H1 (cell line): Measurements from ENCODE around the gene CAVIN4. TPM values are rescaled to one million over a fixed set of nuclear protein-coding genes. Genes with fewer than 3 reads are reported as not detected.

Experiments used
- CTCF ChIA-PET: fragments of 300-600 bp; sonication (Branson Sonifier 250); formaldehyde crosslinking; loops from one replicate; lab custom pipeline; 2021; ENCODE audit not compliant: partially characterized antibody; lab: Charles Lee
- POLR2A ChIA-PET: fragments of 300-600 bp; sonication (Branson Sonifier 250); formaldehyde crosslinking; loops from one replicate; lab custom pipeline; 2021; ENCODE audit warnings: inconsistent platforms; ENCODE audit not compliant: partially characterized antibody; lab: Charles Lee
- DNase-seq, 2 experiments: peaks; one replicate each; pipeline versions ENCODE4 v3.0.0 to v3.0.0-alpha.2; 2010 to 2022; ENCODE audit warnings: low spot score in 2 of 2, low read depth in 1 of 2, mixed read lengths in 1 of 2
- FAIRE-seq: peaks from 2 replicates; lab custom pipeline; 2011; peaks lifted over from hg19 to GRCh38; lab: Jason Lieb, UNC
- H2AFZ ChIP-seq: 2 replicates; pipeline ENCODE4 v1.8.1; 2012; ENCODE audit warnings: low read length, inconsistent platforms
- H2AK5ac ChIP-seq: 2 replicates; pipeline ENCODE4 v1.6.1; 2013; ENCODE audit warnings: low read depth, low read length
- H2BK120ac ChIP-seq: replicated peaks from 2 replicates; pipeline ENCODE3; 2013; ENCODE audit warnings: low read depth, low read length, inconsistent platforms
- H2BK12ac ChIP-seq: 2 replicates; pipeline ENCODE4 v1.6.1; 2013; ENCODE audit warnings: low read depth, low read length
- H2BK15ac ChIP-seq: 2 replicates; pipeline ENCODE4 v1.6.1; 2013; ENCODE audit warnings: low read length
- H2BK20ac ChIP-seq: 2 replicates; pipeline ENCODE4 v1.6.1; 2013; ENCODE audit warnings: low read length
- H2BK5ac ChIP-seq: 2 replicates; pipeline ENCODE4 v1.6.1; 2013; ENCODE audit warnings: low read depth, low read length
- H3K14ac ChIP-seq: 2 replicates; pipeline ENCODE4 v1.6.1; 2013; ENCODE audit warnings: inconsistent platforms; ENCODE audit not compliant: insufficient read length
- H3K18ac ChIP-seq: 2 replicates; pipeline ENCODE4 v1.6.1; 2013; ENCODE audit warnings: low read length; ENCODE audit errors: extremely low read depth
- H3K23ac ChIP-seq: 2 replicates; pipeline ENCODE4 v1.6.1; 2013; ENCODE audit warnings: inconsistent platforms; ENCODE audit not compliant: insufficient read length
- H3K23me2 ChIP-seq: 2 replicates; pipeline ENCODE4 v1.6.1; 2013; ENCODE audit warnings: low read depth, low read length
- H3K27ac ChIP-seq: 2 replicates; pipeline ENCODE4 v1.6.1; 2011; ENCODE audit warnings: low read depth, low read length, inconsistent platforms
- H3K27me3 ChIP-seq, 4 experiments: replicated peaks in 1 of 4; 1 replicate in 1 of 4; 2 replicates in 3 of 4; pipeline versions ENCODE4 v1.6.1 to v1.8.1; 2011 to 2013; ENCODE audit warnings: low read length in 3 of 4, mild to moderate bottlenecking in 3 of 4, inconsistent platforms in 2 of 4, mixed read lengths in 2 of 4, moderate library complexity in 1 of 4; ENCODE audit not compliant: control insufficient read depth in 3 of 4, insufficient read depth in 3 of 4; ENCODE audit errors: extremely low read depth in 1 of 4
- H3K36me3 ChIP-seq, 4 experiments: 2 replicates each; pipeline versions ENCODE4 v1.6.1 to v1.8.1; 2011 to 2013; ENCODE audit warnings: mild to moderate bottlenecking in 4 of 4, low read length in 3 of 4, moderate library complexity in 2 of 4, control low read depth in 1 of 4, inconsistent platforms in 1 of 4; ENCODE audit not compliant: insufficient read depth in 4 of 4, control insufficient read depth in 2 of 4
- H3K4ac ChIP-seq: replicated peaks from 2 replicates; pipeline ENCODE3; 2013; ENCODE audit warnings: low read length, low read depth, mixed read lengths, inconsistent platforms; ENCODE audit not compliant: insufficient read length
- H3K4me1 ChIP-seq, 4 experiments: replicated peaks in 1 of 4; 1 replicate in 1 of 4; 2 replicates in 3 of 4; pipeline versions ENCODE4 v1.6.1 to v1.8.1; 2011 to 2013; ENCODE audit warnings: low read length in 3 of 4, inconsistent platforms in 2 of 4, mixed read lengths in 1 of 4; ENCODE audit not compliant: insufficient read depth in 4 of 4, control insufficient read depth in 3 of 4
- H3K4me2 ChIP-seq, 2 experiments: 2 replicates each; pipeline versions ENCODE4 v1.6.1 to v1.8.1; 2011 to 2013; ENCODE audit warnings: low read depth in 2 of 2, low read length in 2 of 2, control low read depth in 1 of 2, inconsistent platforms in 1 of 2, mild to moderate bottlenecking in 1 of 2; ENCODE audit not compliant: insufficient read depth in 1 of 2
- H3K4me3 ChIP-seq, 4 experiments: fragments of 200-600, 300-600 bp in 1 of 4; sonication (generic), shearing (Covaris generic), sonication (Bioruptor Twin) in 1 of 4; 2 replicates each; pipeline versions ENCODE4 v1.5.1 to v1.8.1; 2011 to 2016; ENCODE audit warnings: low read length in 4 of 4, low read depth in 3 of 4, control low read depth in 2 of 4, inconsistent platforms in 2 of 4, mild to moderate bottlenecking in 2 of 4, mixed read lengths in 1 of 4, moderate library complexity in 1 of 4; ENCODE audit not compliant: insufficient read depth in 2 of 4; ENCODE audit errors: extremely low read depth in 1 of 4
- H3K56ac ChIP-seq: replicated peaks from 2 replicates; pipeline ENCODE3; 2013; ENCODE audit warnings: low read depth, mild to moderate bottlenecking, mixed read lengths, low read length, inconsistent platforms; ENCODE audit not compliant: insufficient read length
- H3K79me1 ChIP-seq: 2 replicates; pipeline ENCODE4 v1.6.1; 2013; ENCODE audit warnings: low read depth, low read length, control low read depth
- H3K79me2 ChIP-seq, 2 experiments: 2 replicates each; pipeline versions ENCODE4 v1.6.1 to v1.8.1; 2012 to 2013; ENCODE audit warnings: low read length in 2 of 2, mild to moderate bottlenecking in 2 of 2, inconsistent platforms in 1 of 2; ENCODE audit not compliant: insufficient read depth in 2 of 2, control insufficient read depth in 1 of 2
- H3K9ac ChIP-seq, 4 experiments: replicated peaks in 1 of 4; 1 replicate in 1 of 4; 2 replicates in 3 of 4; pipeline versions ENCODE4 v1.6.1 to v1.8.1; 2011 to 2013; ENCODE audit warnings: low read depth in 3 of 4, low read length in 3 of 4, control low read depth in 2 of 4, mild to moderate bottlenecking in 2 of 4, moderate library complexity in 2 of 4, inconsistent platforms in 1 of 4; ENCODE audit errors: extremely low read depth in 1 of 4
- H3K9me3 ChIP-seq, 2 experiments: 2 replicates each; pipeline versions ENCODE4 v1.6.1 to v1.8.1; 2012 to 2013; ENCODE audit warnings: mild to moderate bottlenecking in 2 of 2, moderate library complexity in 2 of 2, control low read depth in 1 of 2, inconsistent platforms in 1 of 2, low read depth in 1 of 2, low read length in 1 of 2, mixed read lengths in 1 of 2; ENCODE audit not compliant: insufficient read depth in 2 of 2
- H4K20me1 ChIP-seq, 2 experiments: replicated peaks in 1 of 2; 2 replicates each; pipeline versions ENCODE3 to v1.8.1; 2011 to 2013; ENCODE audit warnings: inconsistent platforms in 2 of 2, low read length in 2 of 2, mild to moderate bottlenecking in 1 of 2; ENCODE audit not compliant: insufficient read depth in 2 of 2, control insufficient read depth in 1 of 2
- H4K5ac ChIP-seq: 2 replicates; pipeline ENCODE4 v1.6.1; 2013; ENCODE audit warnings: low read length, low read depth, mixed read lengths, inconsistent platforms; ENCODE audit not compliant: insufficient read length
- H4K8ac ChIP-seq: 2 replicates; pipeline ENCODE4 v1.8.0; 2013; ENCODE audit warnings: mild to moderate bottlenecking, moderate library complexity, low read length, inconsistent platforms; ENCODE audit not compliant: insufficient read depth; ENCODE audit errors: extremely low read depth
- H4K91ac ChIP-seq: replicated peaks from 2 replicates; pipeline ENCODE3; 2013; ENCODE audit warnings: low read length, mixed read lengths, inconsistent platforms; ENCODE audit not compliant: insufficient read length
- BACH1 ChIP-seq: IDR thresholded peaks from 2 replicates; pipeline ENCODE4 v1.6.1; 2012; ENCODE audit warnings: low read length, improper control_type of control experiment
- FOSL1 ChIP-seq: IDR thresholded peaks from 2 replicates; pipeline ENCODE4 v1.6.1; 2011; ENCODE audit warnings: mild to moderate bottlenecking, low read depth, low read length, moderate library complexity; ENCODE audit not compliant: insufficient read depth
- POLR2A ChIP-seq, 2 experiments: IDR thresholded peaks; 1 replicate in 1 of 2; 2 replicates in 1 of 2; pipeline ENCODE4 v1.6.1; 2011; ENCODE audit warnings: low read depth in 2 of 2, low read length in 2 of 2, mild to moderate bottlenecking in 2 of 2; ENCODE audit errors: control extremely low read depth in 1 of 2
- POLR2AphosphoS5 ChIP-seq: IDR thresholded peaks from 2 replicates; pipeline ENCODE4 v1.6.1; 2011; ENCODE audit warnings: low read depth, low read length
- WGBS, 2 experiments: shearing (Covaris generic) in 1 of 2; methylation state at CpG; one replicate each; pipeline versions ENCODE4 v1.1.6 to v1.1.7; 2013 to 2015; ENCODE audit warnings: low lambda C conversion rate in 2 of 2, mixed read lengths in 2 of 2, inconsistent platforms in 1 of 2, low coverage in 1 of 2, missing lambda C conversion rate in 1 of 2; ENCODE audit not compliant: insufficient replicate concordance in 2 of 2, insufficient coverage in 1 of 2, insufficient read length in 1 of 2; ENCODE audit errors: extremely low coverage in 1 of 2, missing lambda C conversion rate in 1 of 2; 5-methylcytosine and 5-hydroxymethylcytosine counted together
- polyA plus RNA-seq, 7 experiments: library from polyadenylated mRNA; depleted of rRNA in 3 of 7; stranded (reverse) in 5 of 7; unstranded in 2 of 7; fragments of >200 nt in 5 of 7; fragments of 200-250 nt in 2 of 7; gene quantifications; 1 replicate in 5 of 7; 2 replicates in 1 of 7; 4 replicates in 1 of 7; pipeline versions ENCODE4 v1.2.1 to v1.2.3, GENCODE V29; 2011 to 2013; ENCODE audit warnings: missing spikeins in 2 of 7, mixed read lengths in 2 of 7
- total RNA-seq: library from RNA; stranded (reverse); fragmentation: NEBNext Ultra II Directional; extraction: Animal tissue kit (Norgen Biotek cat#: 25700); gene quantifications from 2 replicates; pipeline ENCODE4 v1.2.1, GENCODE V29; 2021

Gene CAVIN4
- total and polyA plus RNA-seq, 2 of the 8 experiments (the other 6 are each of a cell fraction or from before 2014, with no cell fraction given) = 2.3 to 9.1 TPM

DNA sequence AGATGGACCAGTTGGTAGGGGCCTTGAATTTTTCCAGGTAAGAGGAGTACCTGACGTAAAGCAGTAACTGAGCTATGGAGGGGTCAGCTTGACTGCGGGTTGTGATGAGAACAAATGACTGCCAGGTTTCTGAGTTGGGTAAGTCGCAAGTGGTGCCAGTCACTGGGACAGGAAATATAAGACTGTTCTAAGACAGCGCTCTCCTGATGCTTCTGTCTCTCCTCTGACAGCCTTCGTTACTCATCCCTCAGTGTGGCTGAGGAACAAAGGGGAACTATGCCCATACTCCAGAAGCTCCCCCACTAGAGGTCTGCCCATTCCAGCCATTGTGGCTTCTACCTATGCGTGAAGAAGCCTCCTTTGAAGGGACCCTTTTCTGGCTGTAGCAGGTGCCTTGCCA is 13.3 kb downstream of the CAVIN4 start:
- Histone ChIP-seq H3K79me1 (no peaks in the 10 kb centered on the region), H2BK120ac (no peak overlapping the region), H2AK5ac (no peak overlapping the region), H3K56ac (no peak overlapping the region), H4K5ac (no peak overlapping the region), H3K27ac (no peak overlapping the region), H3K23me2 (no peaks in the 10 kb centered on the region; the same call in none of the 2 replicates), H4K20me1 (no peaks in the 10 kb centered on the region), H3K9ac (no peak overlapping the region), H4K8ac (no peak overlapping the region), H2BK5ac (no peak overlapping the region), H3K14ac (no peak overlapping the region), H3K4me3 (no peak overlapping the region), H2BK12ac (no peak overlapping the region), H3K4me1 (peaks cover 0 to 7% (median 2%) of the 10 kb centered on the region in 4 experiments; a peak in 1 of 7 replicates), H3K79me2 (no peaks in the 10 kb centered on the region), H2BK15ac (no peak overlapping the region), H3K23ac (no peak overlapping the region), H3K4ac (no peak overlapping the region), H3K4me2 (no peak overlapping the region), H4K91ac (no peak overlapping the region), H2AFZ (no peak overlapping the region), H3K18ac (no peak overlapping the region), H2BK20ac (no peak overlapping the region), H3K27me3 (no peaks in the 10 kb centered on the region), H3K9me3 (no peaks in the 10 kb centered on the region), H3K36me3 (peaks cover 2 to 17% (median 11%) of the 10 kb centered on the region in 4 experiments; a peak in 6 of 8 replicates)
- CTCF ChIA-PET = interaction anchor here (1.1 to 2.9 kb wide), 3 partner anchors 9 to 82 kb away, joined by 3 to 12 read pairs (median 3); no protein-coding TSS in a partner anchor
- WGBS, 2 experiments = 82% methylated on average over 6 of the region's 6 CpGs; no CpG with 5 or more reads in 1 of the 2 experiments
- POLR2A ChIA-PET = interaction anchor here (0.8 to 2.3 kb wide), 3 partner anchors 10 to 164 kb away, joined by 3 to 7 read pairs (median 3); partner anchors contain the start of gene MSANTD3
- TF ChIP-seq FOSL1 (no peak), POLR2A (IDR thresholded peaks at IDR 0.05; ENCODE audit: control extremely low read depth in 1 of 2, low read depth in 2 of 2, low read length in 2 of 2) (peak in 1 of 2 experiments; percentile 56; a peak in 2 of 3 replicates), BACH1 (no peak), POLR2AphosphoS5 (peak; percentile 71)
- FAIRE-seq = no peak
- no peak for DNase-seq
